AG04450 (cell line): Measurements from ENCODE around the gene PPP1R1B. TPM values are rescaled to one million over a fixed set of nuclear protein-coding genes. Genes with fewer than 3 reads are reported as not detected.

Source experiments
- CTCF ChIA-PET: fragments of 300-600, 350-600 bp; formaldehyde crosslinking; extraction: SDS; loops from one replicate; lab custom pipeline; 2022; ENCODE audit warnings: antibody characterized with exemption, inconsistent platforms; lab: Charles Lee
- POLR2A ChIA-PET: fragments of 350-600 bp; formaldehyde crosslinking; extraction: SDS; loops from one replicate; lab custom pipeline; 2021; ENCODE audit warnings: antibody characterized with exemption, inconsistent platforms; lab: Yijun Ruan, JAX
- DNase-seq: peaks from one replicate; pipeline ENCODE4 v3.0.0-alpha.2; 2011; ENCODE audit warnings: low read depth, low spot score
- H3K27ac ChIP-seq: one replicate; pipeline ENCODE4 v1.5.1; 2012; ENCODE audit warnings: low read depth, low read length, control low read depth
- H3K27me3 ChIP-seq: one replicate; pipeline ENCODE4 v1.6.0; 2012; ENCODE audit warnings: low read length; ENCODE audit not compliant: control insufficient read depth, insufficient read depth
- H3K4me3 ChIP-seq: 2 replicates; pipeline ENCODE4 v1.5.1; 2011; ENCODE audit warnings: mild to moderate bottlenecking, low read depth, low read length, control low read depth
- H3K9me3 ChIP-seq: 2 replicates; pipeline ENCODE4 v1.5.1; 2012; ENCODE audit warnings: low read length; ENCODE audit not compliant: control insufficient read depth, insufficient read depth
- polyA plus RNA-seq: library from polyadenylated mRNA; depleted of rRNA; stranded (reverse); fragments of >200 nt; gene quantifications from 2 replicates; pipeline ENCODE4 v1.2.3, GENCODE V29; 2011
- TF ChIP-seq, protein P1 (sequence below): IDR thresholded peaks from 2 replicates; pipeline ENCODE4 v1.5.1; 2011; ENCODE audit warnings: low read depth, low read length, control low read depth, inconsistent platforms

PPP1R1B gene
- polyA plus RNA-seq, 1 experiment, result not detected

DNA sequence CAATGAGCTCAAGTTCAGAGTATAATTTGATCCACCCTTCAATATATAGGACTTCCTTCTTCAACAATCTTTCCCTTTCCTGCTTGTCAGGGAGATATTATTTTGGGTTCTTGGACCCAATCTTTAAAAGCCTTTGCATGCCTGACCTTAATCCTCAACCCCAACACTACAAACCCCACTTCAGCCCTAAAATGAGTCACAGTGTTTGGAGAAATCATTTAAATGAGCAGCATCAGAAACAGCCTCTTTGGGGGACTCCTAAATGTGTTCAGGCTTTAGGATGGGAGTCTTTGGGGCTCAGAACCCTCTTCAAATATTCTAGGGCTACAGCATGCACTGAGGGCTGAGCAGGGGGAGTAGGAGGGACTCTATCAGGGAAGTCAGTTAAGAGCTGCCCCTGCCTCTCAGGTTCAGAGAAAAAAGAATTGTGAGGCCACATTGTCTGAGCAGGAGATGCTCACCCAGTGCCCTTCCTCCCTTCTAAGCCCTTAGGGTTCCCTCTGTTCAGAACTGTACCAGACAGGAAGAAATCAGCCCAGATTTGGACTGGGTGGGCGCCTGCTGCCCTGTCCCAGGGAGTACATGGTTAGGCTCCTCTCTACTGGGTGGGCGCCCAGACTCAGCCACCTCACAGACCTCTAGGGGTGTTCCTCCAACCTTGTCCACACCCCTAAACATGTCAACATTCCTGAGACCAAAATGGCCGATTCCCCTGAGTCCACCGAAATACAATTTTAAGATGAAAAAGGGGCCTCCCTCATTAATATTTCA lies 24.0 kb upstream of the PPP1R1B start:
- DNase-seq, result no peak
- TF ChIP-seq, protein P1, sequence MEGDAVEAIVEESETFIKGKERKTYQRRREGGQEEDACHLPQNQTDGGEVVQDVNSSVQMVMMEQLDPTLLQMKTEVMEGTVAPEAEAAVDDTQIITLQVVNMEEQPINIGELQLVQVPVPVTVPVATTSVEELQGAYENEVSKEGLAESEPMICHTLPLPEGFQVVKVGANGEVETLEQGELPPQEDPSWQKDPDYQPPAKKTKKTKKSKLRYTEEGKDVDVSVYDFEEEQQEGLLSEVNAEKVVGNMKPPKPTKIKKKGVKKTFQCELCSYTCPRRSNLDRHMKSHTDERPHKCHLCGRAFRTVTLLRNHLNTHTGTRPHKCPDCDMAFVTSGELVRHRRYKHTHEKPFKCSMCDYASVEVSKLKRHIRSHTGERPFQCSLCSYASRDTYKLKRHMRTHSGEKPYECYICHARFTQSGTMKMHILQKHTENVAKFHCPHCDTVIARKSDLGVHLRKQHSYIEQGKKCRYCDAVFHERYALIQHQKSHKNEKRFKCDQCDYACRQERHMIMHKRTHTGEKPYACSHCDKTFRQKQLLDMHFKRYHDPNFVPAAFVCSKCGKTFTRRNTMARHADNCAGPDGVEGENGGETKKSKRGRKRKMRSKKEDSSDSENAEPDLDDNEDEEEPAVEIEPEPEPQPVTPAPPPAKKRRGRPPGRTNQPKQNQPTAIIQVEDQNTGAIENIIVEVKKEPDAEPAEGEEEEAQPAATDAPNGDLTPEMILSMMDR, result no peak
- ChIA-PET POLR2A (no interaction called here), CTCF (interaction anchor here (1.2 to 3.6 kb wide), 2 partner anchors 19 to 20 kb away, joined by 4 to 23 read pairs; no protein-coding TSS in a partner anchor)
- Histone ChIP-seq H3K9me3 (peaks cover 3% of the 10 kb centered on the region; the same call in 1 of the 2 replicates), H3K27ac (no peak overlapping the region), H3K4me3 (no peak overlapping the region), H3K27me3 (peaks cover 94% of the 10 kb centered on the region)

DNA sequence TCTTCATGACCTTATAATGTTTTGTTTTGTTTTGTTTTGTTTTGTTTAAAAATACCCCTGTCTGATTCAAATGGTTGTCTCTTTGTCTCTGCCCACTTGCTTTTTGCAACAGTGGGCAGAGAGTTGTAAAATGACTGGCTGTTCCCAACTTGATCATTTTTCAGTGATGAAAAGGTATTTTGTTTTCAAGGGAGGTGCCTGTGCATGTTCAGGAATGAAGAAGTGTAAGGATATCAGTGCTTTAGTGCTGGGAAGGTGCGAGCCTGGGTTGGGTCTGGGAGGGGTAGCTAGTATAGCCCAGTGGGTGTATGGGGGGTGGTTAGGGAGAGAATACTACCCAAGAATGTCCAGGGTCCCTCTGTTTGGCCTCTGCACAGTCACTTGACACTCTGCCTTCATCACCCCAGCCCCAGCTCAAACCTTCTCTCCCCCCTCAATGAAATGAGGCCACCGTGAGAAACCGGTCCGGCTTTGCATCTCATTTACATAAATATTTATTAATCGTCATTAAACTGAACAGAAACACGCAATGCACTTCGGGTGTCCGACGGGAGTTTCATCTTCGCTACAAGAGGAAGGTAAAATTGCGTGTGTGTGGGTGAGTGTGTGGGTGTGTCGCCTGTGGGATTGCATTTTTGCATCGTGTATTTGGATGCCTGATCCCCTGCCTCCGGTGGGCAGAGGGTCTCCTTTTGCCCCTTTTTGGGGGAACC lies 23.3 kb upstream of the PPP1R1B start:
- peaks cover 3% of the 10 kb centered on the region; the same call in 1 of the 2 replicates for H3K9me3 ChIP-seq
- peaks cover 94% of the 10 kb centered on the region for H3K27me3 ChIP-seq
- POLR2A ChIA-PET, result no interaction called here
- no peak overlapping the region for H3K27ac ChIP-seq
- H3K4me3 ChIP-seq, result no peak overlapping the region
- CTCF ChIA-PET, result interaction anchor here (1.2 kb wide), 1 partner anchor 18 kb away, joined by 4 read pairs; no protein-coding TSS in a partner anchor
- TF ChIP-seq, protein P1, result no peak
- no peak for DNase-seq

DNA sequence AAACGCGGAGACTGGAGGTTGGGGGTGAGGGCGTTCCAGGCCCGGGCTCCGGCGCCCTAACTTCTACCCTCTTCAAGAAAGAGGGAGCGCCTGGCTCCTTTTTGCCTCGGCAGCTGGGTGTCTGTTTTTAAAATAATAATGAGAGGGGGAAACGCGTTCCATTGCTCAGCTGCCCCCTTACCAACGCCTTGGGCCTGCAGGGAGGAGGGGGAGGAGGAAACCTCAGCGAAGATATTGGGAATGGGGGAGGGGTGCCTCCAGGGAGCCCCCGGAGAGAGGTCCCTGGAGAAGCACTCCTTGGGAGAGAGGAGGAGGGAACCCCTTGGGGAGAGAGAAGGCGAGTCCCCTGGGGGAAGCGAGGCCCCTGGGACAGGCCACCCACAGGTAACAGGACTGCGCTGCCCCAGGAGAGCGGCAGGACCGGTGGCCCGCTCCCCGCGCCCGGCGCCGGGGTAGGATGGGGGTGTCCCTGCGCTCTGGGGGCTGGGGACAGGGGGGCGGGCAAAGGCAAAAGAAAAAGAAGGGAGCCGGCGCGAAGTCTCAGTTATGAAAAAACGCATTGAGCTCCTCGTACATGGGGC lies 21.8 kb upstream of the PPP1R1B start:
- H3K27me3 ChIP-seq, result peaks cover 93% of the 10 kb centered on the region
- ChIA-PET POLR2A (interaction anchor here (0.6 kb wide), 1 partner anchor 416 kb away, joined by 3 read pairs; no protein-coding TSS in a partner anchor), CTCF (interaction anchor here (1.5 kb wide), 1 partner anchor 17 kb away, joined by 7 read pairs; no protein-coding TSS in a partner anchor)
- peaks cover 3% of the 10 kb centered on the region; the same call in 1 of the 2 replicates for H3K9me3 ChIP-seq
- TF ChIP-seq, protein P1, result no peak
- DNase-seq, result no peak
- H3K27ac ChIP-seq, result no peak overlapping the region
- no peak overlapping the region for H3K4me3 ChIP-seq

DNA sequence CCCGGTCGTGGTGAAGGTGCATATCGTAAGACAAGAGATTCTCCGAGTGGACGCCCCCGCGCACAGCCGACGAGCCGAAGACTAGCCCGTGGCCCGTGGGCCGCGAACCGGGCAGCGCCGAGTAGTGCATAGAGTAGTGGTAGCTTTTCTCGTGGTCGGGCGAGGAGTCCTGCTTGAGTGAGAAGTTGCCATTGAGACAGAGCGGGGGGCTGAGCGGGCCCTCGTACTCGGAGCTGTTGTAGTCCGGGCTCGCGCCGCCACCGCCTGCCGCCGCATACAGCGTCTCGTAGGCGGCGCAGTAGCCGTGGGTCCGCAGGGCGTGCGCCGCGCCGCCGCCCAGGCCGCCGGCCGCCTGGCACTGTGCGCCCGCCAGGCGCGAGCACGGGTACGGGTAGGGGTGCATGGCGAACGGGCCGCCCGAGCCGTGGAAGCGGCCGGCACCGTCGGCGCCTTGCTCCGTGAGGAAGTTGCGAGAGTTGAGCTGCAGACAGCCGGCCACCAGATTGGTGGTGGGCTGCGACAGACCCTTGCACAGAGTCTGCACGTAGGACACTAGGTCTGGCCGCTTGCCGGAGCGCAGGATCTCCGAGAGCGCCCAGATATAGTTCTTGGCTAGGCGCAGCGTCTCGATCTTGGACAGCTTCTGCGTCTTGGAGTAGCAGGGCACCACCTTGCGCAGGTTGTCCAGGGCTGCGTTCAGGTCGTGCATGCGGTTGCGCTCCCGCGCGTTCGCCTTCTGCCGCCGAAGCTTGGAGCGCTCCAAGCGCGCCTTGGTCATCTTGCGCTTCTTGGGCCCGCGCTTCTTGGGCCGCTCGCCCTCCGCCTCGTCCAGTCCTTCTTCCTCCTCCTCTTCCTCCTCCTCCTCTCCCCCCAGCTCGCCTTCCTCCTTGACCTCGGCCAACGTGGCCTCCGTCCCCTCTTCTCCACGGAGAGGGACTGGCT lies 21.0 kb upstream of the PPP1R1B start:
- Histone ChIP-seq H3K4me3 (no peak overlapping the region), H3K9me3 (peaks cover 3% of the 10 kb centered on the region; the same call in 1 of the 2 replicates), H3K27ac (no peak overlapping the region), H3K27me3 (peaks cover 86% of the 10 kb centered on the region)
- TF ChIP-seq, protein P1, result no peak
- ChIA-PET CTCF (interaction anchor here (1.5 kb wide), 1 partner anchor 16 kb away, joined by 7 read pairs; no protein-coding TSS in a partner anchor), POLR2A (interaction anchor here (0.5 to 0.6 kb wide), 2 partner anchors 415 to 737 kb away, joined by 3 to 11 read pairs; no protein-coding TSS in a partner anchor)
- DNase-seq, result no peak
